Activated naive CD8-positive, alpha-beta T cell (primary cell): ENCODE data around the gene TMEM225B.
"Not testable (repeated sequence)": the region's sequence is repeated elsewhere in the genome, so short reads cannot be mapped to it uniquely, and the experiment has no call there.

ENCODE experiments used
- H3K27ac Mint-ChIP-seq: one replicate; pipeline ENCODE4 v1.8.0; 2021; ENCODE audit warnings: mixed read lengths
- H3K27me3 Mint-ChIP-seq: one replicate; pipeline ENCODE4 v1.8.0; 2021; ENCODE audit warnings: mixed read lengths
- H3K36me3 Mint-ChIP-seq: one replicate; pipeline ENCODE4 v1.8.0; 2021; ENCODE audit warnings: mixed read lengths
- H3K4me1 Mint-ChIP-seq: one replicate; pipeline ENCODE4 v1.8.0; 2021; ENCODE audit warnings: low read depth, mixed read lengths
- H3K4me3 Mint-ChIP-seq: one replicate; pipeline ENCODE4 v1.8.0; 2021; ENCODE audit warnings: mild to moderate bottlenecking, mixed read lengths
- H3K9me3 Mint-ChIP-seq: one replicate; pipeline ENCODE4 v1.8.0; 2021; ENCODE audit warnings: low read depth, mixed read lengths

The TMEM225B gene

GRCh38 chr7:99651290-99651689 lies 53.2 kb downstream of the TMEM225B start:
- Mint-ChIP-seq H3K27ac (no peak overlapping the region), H3K4me3 (no peak overlapping the region), H3K27me3 (no peaks in the 10 kb centered on the region), H3K36me3 (peaks cover 36% of the 10 kb centered on the region), H3K9me3 (no peaks in the 10 kb centered on the region), H3K4me1 (peaks cover 20% of the 10 kb centered on the region)

- Mint-ChIP-seq H3K9me3 (no peaks in the 10 kb centered on the region), H3K36me3 (peaks cover 35% of the 10 kb centered on the region), H3K27me3 (no peaks in the 10 kb centered on the region), H3K4me3 (no peak overlapping the region), H3K4me1 (peaks cover 24% of the 10 kb centered on the region), H3K27ac (no peak overlapping the region)
Measured at GRCh38 chr7:99652671-99653070, 54.6 kb downstream of the TMEM225B start.

GRCh38 chr7:99653269-99653668 lies 55.2 kb downstream of the TMEM225B start:
- not testable (repeated sequence) for H3K27ac Mint-ChIP-seq, H3K27me3 Mint-ChIP-seq, H3K9me3 Mint-ChIP-seq, H3K4me3 Mint-ChIP-seq
- H3K4me1 Mint-ChIP-seq, result peaks cover 20% of the 10 kb centered on the region
- peaks cover 34% of the 10 kb centered on the region for H3K36me3 Mint-ChIP-seq

- Mint-ChIP-seq H3K27me3 (no peaks in the 10 kb centered on the region), H3K27ac (no peak overlapping the region), H3K4me1 (peaks cover 17% of the 10 kb centered on the region), H3K9me3 (no peaks in the 10 kb centered on the region), H3K36me3 (peaks cover 35% of the 10 kb centered on the region), H3K4me3 (no peak overlapping the region)
Measured at GRCh38 chr7:99653754-99654153, 55.7 kb downstream of the TMEM225B start.

- not testable (repeated sequence) for H3K27me3 Mint-ChIP-seq, H3K4me3 Mint-ChIP-seq, H3K9me3 Mint-ChIP-seq, H3K27ac Mint-ChIP-seq
- peaks cover 32% of the 10 kb centered on the region for H3K36me3 Mint-ChIP-seq
- H3K4me1 Mint-ChIP-seq, result peaks cover 12% of the 10 kb centered on the region
Measured at GRCh38 chr7:99654626-99655025, 56.6 kb downstream of the TMEM225B start.

- H3K9me3 Mint-ChIP-seq, H3K27me3 Mint-ChIP-seq, H3K4me3 Mint-ChIP-seq, H3K4me1 Mint-ChIP-seq: not testable (repeated sequence)
- H3K27ac Mint-ChIP-seq, result peak overlapping the region; percentile 72
- peaks cover 32% of the 10 kb centered on the region for H3K36me3 Mint-ChIP-seq
Measured at GRCh38 chr7:99657879-99658278, 59.8 kb downstream of the TMEM225B start.
